Activated CD4-positive, alpha-beta T cell treated with anti-CD3 and anti-CD28 coated beads, Interleukin-2, amount 50 U/mL, for 48 hours (primary cell): ENCODE data around the gene OR2F2.

Experiments
- DNase-seq, 2 experiments: peaks; one replicate each; pipeline ENCODE4 v3.0.0-alpha.2; 2020

Gene OR2F2

GRCh38 chr7:143914938-143915652 is 19.9 kb upstream of the OR2F2 start:
- no peak for DNase-seq

DNA sequence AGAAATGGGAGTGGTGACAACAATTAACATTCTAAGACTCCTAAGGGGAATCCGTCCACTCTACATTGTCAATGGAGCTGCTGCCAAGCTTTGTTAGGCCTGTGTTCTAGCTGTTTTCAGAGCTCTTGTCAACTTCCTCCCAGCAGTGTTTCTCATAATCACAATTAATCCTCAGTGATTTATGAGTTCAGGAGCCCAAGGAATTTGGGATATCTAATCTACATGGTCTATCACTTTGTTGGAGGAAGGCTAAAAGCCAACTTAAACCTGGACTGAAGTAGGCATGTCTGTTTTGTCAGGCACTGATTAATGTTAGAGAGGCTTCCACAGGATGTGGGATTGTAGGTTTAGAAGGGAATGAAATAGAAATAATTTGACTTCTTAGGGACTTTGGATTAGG is 10.2 kb upstream of the OR2F2 start:
- DNase-seq, result no peak

GRCh38 chr7:143929224-143929920 is 5.7 kb upstream of the OR2F2 start:
- no peak for DNase-seq

GRCh38 chr7:143931739-143932138 is 3.3 kb upstream of the OR2F2 start:
- no peak for DNase-seq

DNA sequence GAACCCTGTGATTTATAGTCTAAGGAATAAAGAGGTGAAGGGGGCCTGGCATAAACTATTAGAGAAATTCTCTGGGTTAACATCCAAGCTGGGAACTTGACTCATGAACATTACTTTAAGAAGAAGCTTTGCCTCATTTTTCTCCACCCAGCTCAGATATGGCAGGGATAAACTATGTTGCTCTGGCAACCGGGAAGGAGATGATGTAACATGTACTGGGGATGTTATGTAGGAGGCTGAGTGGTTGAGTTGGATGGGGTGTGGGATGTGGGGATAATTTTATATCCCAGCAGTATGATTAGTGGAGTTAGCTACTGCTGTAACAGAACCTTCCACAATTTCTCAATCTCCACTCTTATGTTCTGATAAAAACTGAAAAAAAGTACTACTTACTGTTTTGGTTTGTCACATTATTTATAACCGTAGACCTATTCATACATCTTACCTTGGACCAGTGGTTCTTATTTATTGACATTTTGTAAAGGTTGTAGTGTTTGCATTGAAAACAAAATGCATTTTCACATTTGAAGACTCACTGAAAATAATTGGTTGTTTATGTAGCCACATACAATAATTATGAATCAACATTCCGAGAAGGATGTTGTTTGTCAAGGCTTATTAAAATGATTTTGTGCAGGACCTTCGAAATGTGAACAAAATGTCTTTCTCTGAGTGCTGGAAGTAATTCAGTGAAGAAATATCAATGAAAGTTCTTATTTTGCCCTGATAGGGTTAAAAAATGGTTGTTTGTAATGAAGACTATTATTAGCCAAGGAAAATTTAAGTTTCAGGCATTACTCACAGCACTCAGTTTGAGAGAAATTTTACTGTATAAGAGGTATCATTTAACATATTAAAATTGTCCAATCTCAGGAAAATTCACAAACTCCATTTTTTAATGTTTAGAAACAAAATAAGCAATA is 1.3 kb downstream of the OR2F2 start:
- no peak for DNase-seq

GRCh38 chr7:143938379-143939243 is 3.6 kb downstream of the OR2F2 start:
- DNase-seq, result no peak

- DNase-seq, result no peak
These were observed 10.4 kb downstream of the OR2F2 start for GRCh38 chr7:143945423-143945822.

DNA sequence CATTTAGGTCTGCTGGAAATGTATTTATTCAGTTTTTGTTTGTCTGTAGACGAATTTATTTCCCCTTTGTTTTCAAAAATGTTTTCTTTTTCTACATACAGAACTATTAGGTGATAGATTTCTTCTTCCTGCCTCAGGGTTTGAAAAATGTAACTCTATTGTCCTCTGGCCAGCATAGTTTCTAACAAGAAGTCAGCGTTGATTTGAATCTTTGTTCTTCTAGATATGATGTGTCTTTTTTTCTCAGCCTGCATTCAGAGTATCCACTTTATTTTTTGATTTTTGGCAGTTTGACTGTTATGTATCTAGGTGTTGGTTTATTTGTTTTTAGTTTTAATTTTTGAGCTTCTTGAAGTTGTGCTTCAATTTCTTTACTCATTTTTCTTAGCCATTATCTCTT is 12.1 kb downstream of the OR2F2 start:
- no peak for DNase-seq

DNA sequence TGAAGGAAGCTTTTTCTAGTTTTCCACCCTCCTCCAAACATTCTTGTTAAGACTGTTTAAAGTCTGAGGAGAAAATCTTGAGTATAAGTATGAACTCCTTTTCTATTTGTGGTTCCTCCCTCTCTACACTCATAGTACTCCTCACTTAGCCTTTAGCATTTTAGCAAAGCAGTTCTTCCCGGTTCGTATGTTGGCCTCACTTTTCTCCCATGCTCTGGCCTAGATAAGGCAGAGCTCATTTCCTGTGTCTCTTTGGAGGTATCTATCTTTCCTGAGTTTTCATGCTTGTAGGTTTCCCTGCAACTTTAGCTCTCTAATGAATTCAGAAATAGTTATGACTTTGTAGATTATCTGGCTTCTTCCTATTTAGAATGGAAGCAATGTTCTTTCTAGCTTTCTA is 13.7 kb downstream of the OR2F2 start:
- DNase-seq, result no peak

DNA sequence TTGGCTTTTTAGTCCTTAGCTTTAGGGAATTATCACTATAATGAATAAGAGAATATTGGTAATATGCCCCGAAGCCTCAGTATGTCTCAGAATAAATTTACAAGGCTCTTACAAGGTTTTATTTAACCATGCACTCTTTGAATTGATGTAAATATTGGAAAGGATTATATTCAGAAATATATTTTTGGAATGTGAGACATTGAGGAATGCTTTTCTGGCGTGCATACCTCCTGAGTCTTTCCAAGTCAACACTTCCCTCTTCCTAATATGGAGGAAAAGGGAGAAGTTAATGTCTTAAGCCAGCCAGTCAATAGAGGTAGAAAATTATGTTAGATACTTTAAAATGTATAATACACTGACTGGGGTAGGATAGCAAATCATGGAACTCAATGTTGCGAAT is 18.4 kb downstream of the OR2F2 start:
- no peak for DNase-seq

GRCh38 chr7:143954135-143954534 is 19.1 kb downstream of the OR2F2 start:
- no peak for DNase-seq

- no peak for DNase-seq
These were observed 19.5 kb downstream of the OR2F2 start, which contains the start of gene OR2F1 for GRCh38 chr7:143954544-143954943. TSS of gene OR2F1 (plus strand) at chr7:143954844. CDS start at chr7:143959971, 5,127 bp downstream.

DNA sequence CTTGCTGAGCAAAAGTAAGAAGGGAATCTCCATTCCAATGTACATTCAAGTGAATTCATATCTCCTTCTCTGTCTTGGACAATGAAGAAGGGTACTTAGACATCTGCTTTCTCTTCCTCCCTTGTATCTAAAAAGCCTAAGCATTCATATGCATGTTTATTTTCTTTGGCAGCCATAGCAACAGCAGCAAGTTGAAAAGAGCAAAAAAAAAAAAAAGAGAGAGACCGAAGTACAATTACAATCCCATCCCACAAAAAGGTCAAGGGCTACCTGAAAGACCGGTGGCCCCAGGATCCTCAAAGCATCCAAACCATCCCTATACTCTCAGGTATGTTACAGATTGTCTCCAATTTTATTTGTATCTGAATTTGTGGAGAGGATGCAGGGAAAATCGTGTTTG is 23.7 kb downstream of the OR2F2 start:
- no peak for DNase-seq

- no peak for DNase-seq
These were observed 26.0 kb downstream of the OR2F2 start for GRCh38 chr7:143960813-143961610.

GRCh38 chr7:143965280-143965679 is 30.2 kb downstream of the OR2F2 start:
- no peak for DNase-seq

GRCh38 chr7:143967398-143967797 is 32.4 kb downstream of the OR2F2 start:
- no peak for DNase-seq

DNA sequence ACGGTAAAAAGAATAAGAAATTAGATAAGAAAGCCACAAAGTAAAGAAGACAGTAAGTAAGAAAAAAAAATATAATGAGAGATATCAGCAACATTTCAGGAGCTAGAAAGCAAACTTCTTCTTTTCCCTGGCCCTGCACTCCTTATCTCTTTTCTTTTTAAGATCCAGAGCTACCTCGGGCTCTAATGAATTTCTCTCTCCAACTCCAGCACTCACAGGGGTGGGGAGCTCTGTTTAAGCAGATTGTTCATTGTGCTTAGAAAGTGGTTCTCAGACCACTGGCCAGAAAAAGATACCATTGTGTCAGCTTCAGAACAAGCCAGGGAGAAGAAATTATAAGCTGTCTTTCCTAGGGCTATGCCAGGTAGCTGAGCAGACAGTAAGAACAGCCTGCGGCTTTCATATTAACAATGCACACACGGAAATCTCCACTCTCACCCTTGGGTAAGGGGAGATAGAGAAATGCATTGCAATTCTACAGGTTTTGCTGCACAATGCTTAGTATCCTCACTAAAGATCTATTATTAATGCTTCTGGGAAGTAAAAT is 38.9 kb downstream of the OR2F2 start:
- DNase-seq, result no peak

- DNase-seq, result no peak
These were observed 39.4 kb downstream of the OR2F2 start for GRCh38 chr7:143974459-143974858.

DNA sequence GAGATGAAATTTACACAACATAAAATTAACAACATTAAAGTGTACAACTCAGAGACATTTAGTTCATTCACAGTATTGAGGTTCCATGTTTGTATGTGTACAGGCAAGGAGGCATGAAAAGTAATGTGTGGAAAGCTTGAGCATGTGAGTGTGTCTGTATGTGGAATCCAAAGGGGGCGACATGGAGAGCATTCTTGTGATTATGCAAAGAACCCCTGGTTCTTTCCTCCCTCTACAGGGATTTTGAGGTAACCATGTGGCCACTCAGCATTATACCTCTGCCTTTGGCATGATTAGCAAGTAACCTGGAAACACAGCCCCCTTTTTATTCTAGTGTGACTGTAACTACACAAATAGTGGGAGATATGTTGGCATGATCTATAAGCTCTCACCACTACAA is 40.6 kb downstream of the OR2F2 start:
- DNase-seq, result no peak

DNA sequence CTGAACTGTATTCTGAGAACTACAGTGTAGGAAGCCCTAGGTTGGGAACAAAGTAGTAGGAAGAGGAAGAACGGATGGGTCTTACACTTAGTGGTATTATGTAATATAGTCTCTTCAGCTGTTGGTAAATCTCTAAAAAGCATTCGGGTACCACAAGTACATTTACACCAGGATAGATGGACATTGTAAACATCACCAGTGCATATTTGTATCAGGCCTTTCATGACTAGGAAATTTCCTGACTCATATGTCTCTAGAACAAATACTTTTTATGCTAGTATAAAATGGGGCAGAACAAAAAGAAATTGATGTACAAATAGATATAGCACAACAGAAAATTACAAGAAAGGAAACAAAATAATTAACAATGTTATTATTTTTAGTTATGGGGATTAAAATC is 43.6 kb downstream of the OR2F2 start:
- DNase-seq, result no peak

DNA sequence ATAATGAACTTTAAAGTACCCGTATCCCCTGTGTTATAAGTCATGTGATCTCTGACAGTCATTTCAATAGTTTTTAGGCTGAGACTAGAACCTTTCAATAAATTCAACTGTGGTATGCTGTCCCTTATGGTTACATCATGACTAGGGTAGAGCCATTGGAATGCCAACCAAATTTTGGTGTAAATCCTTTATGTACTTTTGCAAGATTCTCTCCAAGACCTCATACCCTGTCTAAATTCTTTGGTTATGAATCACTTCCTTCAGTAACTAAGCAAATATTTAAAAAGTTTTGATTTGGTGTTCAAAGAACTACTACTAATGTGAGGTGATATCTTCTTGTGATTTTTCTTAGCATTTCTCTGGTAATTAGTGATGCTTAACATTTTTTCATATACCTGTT is 44.3 kb downstream of the OR2F2 start:
- no peak for DNase-seq
